HepG2 (cell line): Measurements from ENCODE around the gene FANCF. TPM values are rescaled to one million over a fixed set of nuclear protein-coding genes. Genes with fewer than 3 reads are reported as not detected.

ENCODE experiments used
- ATAC-seq: fragments of 200-7000 bp; cut with Tn5 transposase; 3 replicates; pipeline ENCODE4 v1.9.1; 2020; ENCODE audit warnings: mild to moderate bottlenecking, moderate library complexity
- BruUV-seq: library from RNA; stranded (reverse); fragments of 400-500 nt; replicated peaks from 2 replicates; lab custom pipeline; 2021; lab: Mats Ljungman, UMichigan
- CTCF ChIA-PET: fragments of 300-600 bp; formaldehyde crosslinking; extraction: SDS; loops from one replicate; lab custom pipeline; 2021; ENCODE audit warnings: low total read pairs, inconsistent platforms, low intra/inter-chr PET ratio; lab: Yijun Ruan, JAX
- POLR2A ChIA-PET: fragments of 350-600 bp; sonication (Branson Sonifier 250); formaldehyde crosslinking; loops from one replicate; lab custom pipeline; 2020; ENCODE audit warnings: antibody characterized with exemption, inconsistent platforms; lab: Yijun Ruan, JAX
- DNase-seq: peaks from one replicate; pipeline ENCODE4 v3.0.0-alpha.2; 2015; ENCODE audit warnings: low spot score
- FAIRE-seq: peaks from 3 replicates; lab custom pipeline; 2011; peaks lifted over from hg19 to GRCh38; lab: Jason Lieb, UNC
- H2AFZ ChIP-seq: one replicate; pipeline ENCODE4 v1.6.1; 2011; ENCODE audit warnings: low read length, inconsistent platforms
- H3K27ac ChIP-seq: fragments of 300-600 bp; 3 replicates; pipeline ENCODE4 v1.8.0; 2011; ENCODE audit warnings: mixed run types, mild to moderate bottlenecking, mixed read lengths, low read length, inconsistent platforms; ENCODE audit not compliant: insufficient read depth; ENCODE audit errors: extremely low read length
- H3K27me3 ChIP-seq, 2 experiments: fragments of 200-600 bp in 1 of 2; 2 replicates in 1 of 2; 3 replicates in 1 of 2; pipeline versions ENCODE4 v1.6.0 to v1.8.0; 2011; ENCODE audit warnings: low read length in 2 of 2, mild to moderate bottlenecking in 2 of 2, moderate library complexity in 2 of 2, inconsistent platforms in 1 of 2; ENCODE audit not compliant: insufficient read depth in 2 of 2, control insufficient read depth in 1 of 2
- H3K36me3 ChIP-seq, 2 experiments: fragments of 200-600 bp in 1 of 2; replicated peaks in 1 of 2; 2 replicates in 1 of 2; 3 replicates in 1 of 2; pipeline versions ENCODE4 v1.5.1 to v1.8.0; 2011; ENCODE audit warnings: low read length in 2 of 2, inconsistent platforms in 1 of 2; ENCODE audit not compliant: insufficient read depth in 2 of 2, control insufficient read depth in 1 of 2
- H3K4me1 ChIP-seq: 2 replicates; pipeline ENCODE4 v1.5.1; 2012; ENCODE audit warnings: low read length, inconsistent platforms; ENCODE audit not compliant: insufficient read depth
- H3K4me2 ChIP-seq: 2 replicates; pipeline ENCODE4 v1.6.0; 2011; ENCODE audit warnings: low read depth, low read length, inconsistent platforms
- H3K4me3 ChIP-seq, 3 experiments: fragments of 200-600 bp in 1 of 3; sonication (generic), shearing (Covaris generic) in 1 of 3; replicated peaks in 1 of 3; 2 replicates each; pipeline ENCODE4 v1.5.1; 2011 to 2016; ENCODE audit warnings: low read length in 3 of 3, inconsistent platforms in 2 of 3, low read depth in 2 of 3, mild to moderate bottlenecking in 2 of 3, control low read depth in 1 of 3, mixed read lengths in 1 of 3; ENCODE audit not compliant: insufficient read depth in 1 of 3
- H3K79me2 ChIP-seq: one replicate; pipeline ENCODE4 v1.6.1; 2011; ENCODE audit warnings: low read length, inconsistent platforms; ENCODE audit not compliant: insufficient read depth
- H3K9ac ChIP-seq: 2 replicates; pipeline ENCODE4 v1.6.0; 2011; ENCODE audit warnings: mild to moderate bottlenecking, low read depth, low read length, inconsistent platforms; ENCODE audit not compliant: insufficient read depth
- H3K9me3 ChIP-seq: 2 replicates; pipeline ENCODE4 v1.5.1; 2012; ENCODE audit warnings: mild to moderate bottlenecking, low read length
- H4K20me1 ChIP-seq: 2 replicates; pipeline ENCODE4 v1.6.0; 2011; ENCODE audit warnings: inconsistent platforms, mild to moderate bottlenecking, low read length, moderate library complexity; ENCODE audit not compliant: insufficient read depth
- ELF1 ChIP-seq: sonication (generic); formaldehyde crosslinking; IDR thresholded peaks from 2 replicates; pipeline ENCODE4 v1.4.0; 2020; ENCODE audit warnings: missing genetic modification reagents
- MYNN ChIP-seq: sonication (generic); formaldehyde crosslinking; IDR thresholded peaks from 2 replicates; pipeline ENCODE4 v1.4.0; 2020; ENCODE audit warnings: mild to moderate bottlenecking, low read depth, missing genetic modification reagents
- NCOA5 ChIP-seq: sonication (generic); formaldehyde crosslinking; IDR thresholded peaks from 2 replicates; pipeline ENCODE4 v1.4.0; 2020; ENCODE audit warnings: missing genetic modification reagents
- NR0B2 ChIP-seq: sonication (generic); formaldehyde crosslinking; IDR thresholded peaks from 2 replicates; pipeline ENCODE4 v1.4.0; 2020; ENCODE audit warnings: mild to moderate bottlenecking, missing genetic modification reagents
- SSRP1 ChIP-seq: IDR thresholded peaks from 2 replicates; pipeline ENCODE4 v1.6.1; 2016; ENCODE audit warnings: control low read depth
- ZNF274 ChIP-seq: sonication (generic); formaldehyde crosslinking; IDR thresholded peaks from 2 replicates; pipeline ENCODE4 v1.5.1; 2020; ENCODE audit warnings: mild to moderate bottlenecking, missing genetic modification reagents
- ZNF33A ChIP-seq: sonication (generic); formaldehyde crosslinking; IDR thresholded peaks from 2 replicates; pipeline ENCODE4 v1.5.1; 2020; ENCODE audit warnings: missing genetic modification reagents, mild to moderate bottlenecking, moderate library complexity, borderline replicate concordance
- ZNF691 ChIP-seq: sonication (generic); formaldehyde crosslinking; IDR thresholded peaks from 2 replicates; pipeline ENCODE4 v1.4.0; 2020; ENCODE audit warnings: missing genetic modification reagents, low read depth, mild to moderate bottlenecking, borderline replicate concordance
- ZNF772 ChIP-seq: sonication (generic); formaldehyde crosslinking; IDR thresholded peaks from 2 replicates; pipeline ENCODE4 v1.5.0; 2020; ENCODE audit warnings: mild to moderate bottlenecking, missing genetic modification reagents
- WGBS: methylation state at CpG from one replicate; pipeline ENCODE4 v1.1.6; 2017; ENCODE audit warnings: low lambda C conversion rate; 5-methylcytosine and 5-hydroxymethylcytosine counted together
- in situ Hi-C: cut with HindIII; loops from 2 replicates; pipeline ENCODE4 v1.10.0; 2017; ENCODE audit warnings: low pct_unique_long_range_greater_than_20kb; ENCODE audit not compliant: extremely low pct_ligation_motif_present
- intact Hi-C: fragments of 100-400 bp; cut with micrococcal nuclease; formaldehyde crosslinking; loops from one replicate; pipeline ENCODE4 v1.10.0; 2022; ENCODE audit not compliant: unreplicated experiment
- polyA plus RNA-seq, 8 experiments: library from polyadenylated mRNA; depleted of rRNA in 3 of 8; stranded (reverse) in 7 of 8; unstranded in 1 of 8; fragments of >200 nt; fragmentation: Illumina TruSeq in 4 of 8; extraction: Trizol in 4 of 8; gene quantifications; 2 replicates each; pipeline versions ENCODE4 v1.2.1 to v1.2.3, GENCODE V29; 2011 to 2016; ENCODE audit warnings: low read depth in 4 of 8, missing spikeins in 1 of 8, mixed read lengths in 1 of 8; ENCODE audit not compliant: insufficient read depth in 1 of 8
- total RNA-seq, 5 experiments: library from RNA; depleted of rRNA; stranded (reverse); fragments of >200 nt; fragmentation: Illumina TruSeq; extraction: Trizol; gene quantifications; 2 replicates each; pipeline ENCODE4 v1.2.3, GENCODE V29; 2016; ENCODE audit warnings: low read depth in 1 of 5
- TF ChIP-seq, protein P1 (sequence below): sonication (generic); formaldehyde crosslinking; IDR thresholded peaks from 2 replicates; pipeline ENCODE4 v1.5.1; 2020; ENCODE audit warnings: mild to moderate bottlenecking, missing genetic modification reagents, moderate library complexity
- TF ChIP-seq, protein P2 (sequence below): sonication (generic); formaldehyde crosslinking; IDR thresholded peaks from 2 replicates; pipeline ENCODE4 v1.4.0; 2020; ENCODE audit warnings: missing genetic modification reagents, borderline replicate concordance

The FANCF gene
- total and polyA plus RNA-seq, 2 of the 13 experiments (the other 11 are each of a cell fraction or from before 2014, with no cell fraction given), result 2.5 to 9.7 TPM

- no TSS peak for BruUV-seq
- Histone ChIP-seq H3K4me1 (peaks cover 83% of the 10 kb centered on the region), H3K4me3 (no peak overlapping the region), H3K9me3 (no peaks in the 10 kb centered on the region), H3K4me2 (no peak overlapping the region), H3K79me2 (peaks cover 57% of the 10 kb centered on the region), H2AFZ (no peak overlapping the region), H3K36me3 (no peaks in the 10 kb centered on the region), H3K27ac (no peak overlapping the region), H4K20me1 (no peaks in the 10 kb centered on the region), H3K27me3 (no peaks in the 10 kb centered on the region; a peak in 1 of 5 replicates), H3K9ac (no peak overlapping the region)
- no peak for TF ChIP-seq NCOA5 (CRISPR knock-in tag)
- no peak for TF ChIP-seq ELF1 (CRISPR knock-in tag)
- TF ChIP-seq, protein P1, sequence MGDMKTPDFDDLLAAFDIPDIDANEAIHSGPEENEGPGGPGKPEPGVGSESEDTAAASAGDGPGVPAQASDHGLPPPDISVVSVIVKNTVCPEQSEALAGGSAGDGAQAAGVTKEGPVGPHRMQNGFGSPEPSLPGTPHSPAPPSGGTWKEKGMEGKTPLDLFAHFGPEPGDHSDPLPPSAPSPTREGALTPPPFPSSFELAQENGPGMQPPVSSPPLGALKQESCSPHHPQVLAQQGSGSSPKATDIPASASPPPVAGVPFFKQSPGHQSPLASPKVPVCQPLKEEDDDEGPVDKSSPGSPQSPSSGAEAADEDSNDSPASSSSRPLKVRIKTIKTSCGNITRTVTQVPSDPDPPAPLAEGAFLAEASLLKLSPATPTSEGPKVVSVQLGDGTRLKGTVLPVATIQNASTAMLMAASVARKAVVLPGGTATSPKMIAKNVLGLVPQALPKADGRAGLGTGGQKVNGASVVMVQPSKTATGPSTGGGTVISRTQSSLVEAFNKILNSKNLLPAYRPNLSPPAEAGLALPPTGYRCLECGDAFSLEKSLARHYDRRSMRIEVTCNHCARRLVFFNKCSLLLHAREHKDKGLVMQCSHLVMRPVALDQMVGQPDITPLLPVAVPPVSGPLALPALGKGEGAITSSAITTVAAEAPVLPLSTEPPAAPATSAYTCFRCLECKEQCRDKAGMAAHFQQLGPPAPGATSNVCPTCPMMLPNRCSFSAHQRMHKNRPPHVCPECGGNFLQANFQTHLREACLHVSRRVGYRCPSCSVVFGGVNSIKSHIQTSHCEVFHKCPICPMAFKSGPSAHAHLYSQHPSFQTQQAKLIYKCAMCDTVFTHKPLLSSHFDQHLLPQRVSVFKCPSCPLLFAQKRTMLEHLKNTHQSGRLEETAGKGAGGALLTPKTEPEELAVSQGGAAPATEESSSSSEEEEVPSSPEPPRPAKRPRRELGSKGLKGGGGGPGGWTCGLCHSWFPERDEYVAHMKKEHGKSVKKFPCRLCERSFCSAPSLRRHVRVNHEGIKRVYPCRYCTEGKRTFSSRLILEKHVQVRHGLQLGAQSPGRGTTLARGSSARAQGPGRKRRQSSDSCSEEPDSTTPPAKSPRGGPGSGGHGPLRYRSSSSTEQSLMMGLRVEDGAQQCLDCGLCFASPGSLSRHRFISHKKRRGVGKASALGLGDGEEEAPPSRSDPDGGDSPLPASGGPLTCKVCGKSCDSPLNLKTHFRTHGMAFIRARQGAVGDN, result no peak
- TF ChIP-seq, protein P2, sequence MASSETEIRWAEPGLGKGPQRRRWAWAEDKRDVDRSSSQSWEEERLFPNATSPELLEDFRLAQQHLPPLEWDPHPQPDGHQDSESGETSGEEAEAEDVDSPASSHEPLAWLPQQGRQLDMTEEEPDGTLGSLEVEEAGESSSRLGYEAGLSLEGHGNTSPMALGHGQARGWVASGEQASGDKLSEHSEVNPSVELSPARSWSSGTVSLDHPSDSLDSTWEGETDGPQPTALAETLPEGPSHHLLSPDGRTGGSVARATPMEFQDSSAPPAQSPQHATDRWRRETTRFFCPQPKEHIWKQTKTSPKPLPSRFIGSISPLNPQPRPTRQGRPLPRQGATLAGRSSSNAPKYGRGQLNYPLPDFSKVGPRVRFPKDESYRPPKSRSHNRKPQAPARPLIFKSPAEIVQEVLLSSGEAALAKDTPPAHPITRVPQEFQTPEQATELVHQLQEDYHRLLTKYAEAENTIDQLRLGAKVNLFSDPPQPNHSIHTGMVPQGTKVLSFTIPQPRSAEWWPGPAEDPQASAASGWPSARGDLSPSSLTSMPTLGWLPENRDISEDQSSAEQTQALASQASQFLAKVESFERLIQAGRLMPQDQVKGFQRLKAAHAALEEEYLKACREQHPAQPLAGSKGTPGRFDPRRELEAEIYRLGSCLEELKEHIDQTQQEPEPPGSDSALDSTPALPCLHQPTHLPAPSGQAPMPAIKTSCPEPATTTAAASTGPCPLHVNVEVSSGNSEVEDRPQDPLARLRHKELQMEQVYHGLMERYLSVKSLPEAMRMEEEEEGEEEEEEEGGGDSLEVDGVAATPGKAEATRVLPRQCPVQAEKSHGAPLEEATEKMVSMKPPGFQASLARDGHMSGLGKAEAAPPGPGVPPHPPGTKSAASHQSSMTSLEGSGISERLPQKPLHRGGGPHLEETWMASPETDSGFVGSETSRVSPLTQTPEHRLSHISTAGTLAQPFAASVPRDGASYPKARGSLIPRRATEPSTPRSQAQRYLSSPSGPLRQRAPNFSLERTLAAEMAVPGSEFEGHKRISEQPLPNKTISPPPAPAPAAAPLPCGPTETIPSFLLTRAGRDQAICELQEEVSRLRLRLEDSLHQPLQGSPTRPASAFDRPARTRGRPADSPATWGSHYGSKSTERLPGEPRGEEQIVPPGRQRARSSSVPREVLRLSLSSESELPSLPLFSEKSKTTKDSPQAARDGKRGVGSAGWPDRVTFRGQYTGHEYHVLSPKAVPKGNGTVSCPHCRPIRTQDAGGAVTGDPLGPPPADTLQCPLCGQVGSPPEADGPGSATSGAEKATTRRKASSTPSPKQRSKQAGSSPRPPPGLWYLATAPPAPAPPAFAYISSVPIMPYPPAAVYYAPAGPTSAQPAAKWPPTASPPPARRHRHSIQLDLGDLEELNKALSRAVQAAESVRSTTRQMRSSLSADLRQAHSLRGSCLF (CRISPR knock-in tag), result no peak
- TF ChIP-seq ZNF33A (CRISPR knock-in tag), result no peak
- no peak for TF ChIP-seq ZNF691 (CRISPR knock-in tag)
- no peak for TF ChIP-seq ZNF274 (CRISPR knock-in tag)
- no peak for TF ChIP-seq MYNN (CRISPR knock-in tag)
- no peak for TF ChIP-seq SSRP1 (CRISPR knock-in tag)
- no peak for TF ChIP-seq NR0B2 (CRISPR knock-in tag)
- TF ChIP-seq ZNF772 (CRISPR knock-in tag), result no peak
- in situ Hi-C loops (loop anchor here (5.0 kb wide), 2 partner anchors 58 to 118 kb away; no protein-coding TSS in a partner anchor), intact Hi-C loops (no loop called here)
- ATAC-seq, result no peak
- ChIA-PET CTCF (no interaction called here), POLR2A (no interaction called here)
- no peak for FAIRE-seq
- DNase-seq, result no peak
- WGBS, result 93% methylated on average over 2 of the region's 2 CpGs
Measured at GRCh38 chr11:22669368-22669767, 43.7 kb upstream of the FANCF start.
